OCI-LY7 (cell line): ENCODE results near the gene CYP27C1. TPM values are rescaled to one million over a fixed set of nuclear protein-coding genes. Genes with fewer than 3 reads are reported as not detected.

ENCODE experiments used
- BruUV-seq: library from RNA; stranded (reverse); fragments of 400-500 nt; replicated peaks from 2 replicates; lab custom pipeline; 2021; lab: Mats Ljungman, UMichigan
- CTCF ChIA-PET: fragments of 300-600 bp; sonication (Branson Sonifier 250); formaldehyde crosslinking; loops from one replicate; lab custom pipeline; 2022; ENCODE audit warnings: antibody characterized with exemption; ENCODE audit not compliant: unreplicated experiment; lab: Charles Lee
- POLR2A ChIA-PET: fragments of 300-600 bp; sonication (Branson Sonifier 250); formaldehyde crosslinking; loops from one replicate; lab custom pipeline; 2022; ENCODE audit warnings: antibody characterized with exemption; lab: Charles Lee
- DNase-seq: peaks from one replicate; pipeline ENCODE4 v3.0.0-alpha.2; 2015; ENCODE audit warnings: low spot score
- H2AFZ ChIP-seq: fragments of 200-600 bp; sonication (generic), shearing (Covaris generic); 2 replicates; pipeline ENCODE4 v1.6.1; 2014; ENCODE audit warnings: mild to moderate bottlenecking, antibody characterized with exemption, low read length, moderate library complexity
- H3K27ac ChIP-seq: fragments of 200-600 bp; sonication (generic); 2 replicates; pipeline ENCODE4 v1.5.1; 2014; ENCODE audit warnings: mixed run types, low read depth, mild to moderate bottlenecking, moderate library complexity, low read length, inconsistent platforms; ENCODE audit not compliant: poor library complexity, severe bottlenecking
- H3K36me3 ChIP-seq: fragments of 200-600 bp; sonication (generic); 2 replicates; pipeline ENCODE4 v1.6.1; 2014; ENCODE audit warnings: mild to moderate bottlenecking, antibody characterized with exemption, low read length, moderate library complexity, mixed read lengths; ENCODE audit not compliant: insufficient read depth
- H3K4me1 ChIP-seq: fragments of 200-600 bp; sonication (generic); 2 replicates; pipeline ENCODE4 v1.5.1; 2014; ENCODE audit warnings: mild to moderate bottlenecking, low read length; ENCODE audit not compliant: insufficient read depth, poor library complexity, severe bottlenecking
- H3K4me2 ChIP-seq: fragments of 200-600 bp; sonication (generic); 2 replicates; pipeline ENCODE4 v1.6.1; 2014; ENCODE audit warnings: mild to moderate bottlenecking, low read length
- H3K4me3 ChIP-seq: fragments of 200-600 bp; sonication (generic); 2 replicates; pipeline ENCODE4 v1.5.1; 2014; ENCODE audit warnings: mild to moderate bottlenecking, low read depth, low read length; ENCODE audit not compliant: poor library complexity, severe bottlenecking
- H3K79me2 ChIP-seq: fragments of 200-600 bp; sonication (generic); 2 replicates; pipeline ENCODE4 v1.6.1; 2016; ENCODE audit warnings: low read depth, mild to moderate bottlenecking, low read length, moderate library complexity, mixed read lengths; ENCODE audit not compliant: insufficient read depth
- H3K9me2 ChIP-seq: fragments of 200-600 bp; sonication (generic); 2 replicates; pipeline ENCODE4 v1.6.1; 2016; ENCODE audit warnings: mild to moderate bottlenecking, low read length, mixed read lengths; ENCODE audit not compliant: insufficient read depth
- H3K9me3 ChIP-seq: fragments of 200-600 bp; sonication (generic); 2 replicates; pipeline ENCODE4 v1.6.1; 2014; ENCODE audit warnings: mild to moderate bottlenecking, mixed run types, low read length, mixed read lengths
- H4K20me1 ChIP-seq: fragments of 200-600 bp; sonication (generic); 2 replicates; pipeline ENCODE4 v1.6.1; 2014; ENCODE audit warnings: mild to moderate bottlenecking, antibody characterized with exemption, low read length, moderate library complexity, mixed read lengths; ENCODE audit not compliant: insufficient read depth
- CTCF ChIP-seq: fragments of 200-600 bp; sonication (generic); conservative IDR thresholded peaks from 2 replicates; pipeline ENCODE4 v1.5.1; 2014; ENCODE audit warnings: mild to moderate bottlenecking, antibody characterized with exemption, low read length, moderate library complexity, mixed read lengths
- EZH2phosphoT487 ChIP-seq: fragments of 200-600 bp; sonication (generic); IDR thresholded peaks from 2 replicates; pipeline ENCODE4 v1.6.1; 2018; ENCODE audit warnings: low read depth, borderline replicate concordance, mild to moderate bottlenecking, mixed run types, antibody characterized with exemption, low read length, moderate library complexity, mixed read lengths
- intact Hi-C: fragments of 100-400 bp; cut with micrococcal nuclease; formaldehyde crosslinking; loops from one replicate; pipeline ENCODE4 v1.10.0; 2022; ENCODE audit not compliant: unreplicated experiment
- total RNA-seq, 2 experiments: library from RNA; depleted of rRNA in 1 of 2; stranded (reverse); fragments of >200 nt in 1 of 2; shearing (Covaris generic) in 1 of 2; gene quantifications; 2 replicates each; pipeline ENCODE4 v1.2.3, GENCODE V29; 2014 to 2022

The CYP27C1 gene
- total RNA-seq, 2 experiments from 2014 or later, result not detected

- H3K4me1 ChIP-seq, result no peaks in the 10 kb centered on the region
- H3K9me3 ChIP-seq, result no peaks in the 10 kb centered on the region
- no peaks in the 10 kb centered on the region for H3K9me2 ChIP-seq
- no peak overlapping the region for H3K4me3 ChIP-seq
- no peaks in the 10 kb centered on the region for H3K79me2 ChIP-seq
- TF ChIP-seq CTCF (no peak), EZH2phosphoT487 (no peak)
- no peak overlapping the region for H3K27ac ChIP-seq
- ChIA-PET POLR2A (interaction anchor here (0.6 kb wide), 1 partner anchor 186 kb away, joined by 7 read pairs; no protein-coding TSS in a partner anchor), CTCF (no interaction called here)
- no peaks in the 10 kb centered on the region for H4K20me1 ChIP-seq
- no peak overlapping the region for H2AFZ ChIP-seq
- no TSS peak for BruUV-seq
- no peak for DNase-seq
- no peaks in the 10 kb centered on the region for H3K36me3 ChIP-seq
- intact Hi-C loops, result no loop called here
- no peak overlapping the region for H3K4me2 ChIP-seq
Measured at GRCh38 chr2:127195140-127196074, 24.7 kb downstream of the CYP27C1 start.

DNA sequence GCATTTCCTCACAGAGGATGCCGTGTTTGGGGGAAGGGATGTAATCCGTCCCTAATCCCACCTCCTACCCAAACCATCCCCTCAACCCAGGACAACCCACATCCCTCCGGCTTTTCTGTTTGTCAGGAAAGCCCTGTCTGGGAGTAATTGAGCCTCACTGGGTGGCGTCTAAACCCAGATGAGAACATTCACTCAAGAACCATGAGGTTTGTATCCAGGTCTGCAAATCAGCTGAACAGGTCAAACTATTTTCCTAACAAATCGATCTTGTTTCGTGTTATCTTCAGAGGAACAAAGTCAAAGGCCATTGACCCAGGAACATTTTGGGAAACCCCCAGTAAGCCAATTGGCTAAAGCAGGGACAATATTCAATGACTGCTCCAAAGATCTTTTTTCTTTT is 25.7 kb downstream of the CYP27C1 start:
- intact Hi-C loops, result no loop called here
- H3K79me2 ChIP-seq, result no peaks in the 10 kb centered on the region
- no TSS peak for BruUV-seq
- ChIA-PET POLR2A (no interaction called here), CTCF (no interaction called here)
- no peaks in the 10 kb centered on the region for H3K36me3 ChIP-seq
- no peak overlapping the region for H3K27ac ChIP-seq
- H2AFZ ChIP-seq, result no peak overlapping the region
- no peak overlapping the region for H3K4me3 ChIP-seq
- peaks cover 5% of the 10 kb centered on the region; the same call in 1 of the 2 replicates for H3K9me3 ChIP-seq
- no peaks in the 10 kb centered on the region for H3K9me2 ChIP-seq
- no peak for TF ChIP-seq CTCF
- TF ChIP-seq EZH2phosphoT487, result no peak
- H3K4me2 ChIP-seq, result no peak overlapping the region
- H4K20me1 ChIP-seq, result no peaks in the 10 kb centered on the region
- H3K4me1 ChIP-seq, result no peaks in the 10 kb centered on the region
- no peak for DNase-seq

DNA sequence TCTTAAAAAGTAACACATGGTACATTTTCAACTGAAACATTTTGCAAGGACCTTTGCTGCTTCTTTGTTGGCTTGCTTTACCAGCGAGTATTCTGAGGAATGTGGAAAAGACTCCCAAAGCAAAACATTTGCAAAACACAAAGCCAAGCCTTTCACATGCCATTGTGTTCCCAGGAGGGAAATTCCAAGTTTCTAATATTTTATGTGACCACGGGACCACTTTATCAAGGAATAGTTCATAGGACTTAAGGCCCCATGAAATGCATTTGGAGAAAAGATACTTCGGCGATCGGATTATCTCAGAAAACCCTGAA is 26.2 kb downstream of the CYP27C1 start:
- no peak for DNase-seq
- H2AFZ ChIP-seq, result no peak overlapping the region
- H3K27ac ChIP-seq, result no peak overlapping the region
- no peaks in the 10 kb centered on the region for H3K36me3 ChIP-seq
- intact Hi-C loops, result no loop called here
- no peaks in the 10 kb centered on the region for H3K79me2 ChIP-seq
- H3K4me3 ChIP-seq, result no peak overlapping the region
- peaks cover 5% of the 10 kb centered on the region; the same call in 1 of the 2 replicates for H3K9me3 ChIP-seq
- H3K9me2 ChIP-seq, result no peaks in the 10 kb centered on the region
- no peaks in the 10 kb centered on the region for H4K20me1 ChIP-seq
- H3K4me1 ChIP-seq, result no peaks in the 10 kb centered on the region
- no TSS peak for BruUV-seq
- CTCF ChIA-PET, result no interaction called here
- no peak overlapping the region for H3K4me2 ChIP-seq
- POLR2A ChIA-PET, result no interaction called here
- TF ChIP-seq EZH2phosphoT487, result no peak
- no peak for TF ChIP-seq CTCF
